A549 (cell line): ENCODE data around the gene NFE2L2.

Source experiments
- CEBPB ChIP-seq, 2 experiments: fragments of >200 bp in 1 of 2; sonication (Bioruptor Twin) in 1 of 2; formaldehyde crosslinking in 1 of 2; IDR thresholded peaks; 2 replicates each; pipeline ENCODE4 v1.6.1; 2012 to 2016
- EP300 ChIP-seq, 2 experiments: fragments of >200 bp; sonication (Bioruptor Twin); formaldehyde crosslinking; IDR thresholded peaks; 2 replicates in 1 of 2; 3 replicates in 1 of 2; pipeline ENCODE4 v1.6.1; 2016 to 2017
- NPAS2 ChIP-seq: fragments of 250-450 bp; sonication (Bioruptor Pico); IDR thresholded peaks from 2 replicates; pipeline ENCODE4 v1.8.0; 2022; ENCODE audit warnings: mild to moderate bottlenecking, moderate library complexity, borderline replicate concordance
- PHF8 ChIP-seq: fragments of 200-600 bp; sonication (generic); IDR thresholded peaks from 2 replicates; pipeline ENCODE4 v1.6.1; 2016; ENCODE audit warnings: low read depth, mild to moderate bottlenecking, antibody characterized with exemption, moderate library complexity, borderline replicate concordance
- POLR2A ChIP-seq: IDR thresholded peaks from 2 replicates; pipeline ENCODE4 v1.6.1; 2012; ENCODE audit warnings: mild to moderate bottlenecking, low read length
- SREBF2 ChIP-seq: fragments of 450-650 bp; IDR thresholded peaks from 2 replicates; pipeline ENCODE4 v1.6.1; 2014; ENCODE audit warnings: mild to moderate bottlenecking, moderate library complexity
- TF ChIP-seq, protein P1 (sequence below): fragments of >200 bp; sonication (Bioruptor Twin); formaldehyde crosslinking; IDR thresholded peaks from 3 replicates; pipeline ENCODE4 v1.5.1; 2016
- TF ChIP-seq, protein P2 (sequence below): fragments of 450-650 bp; IDR thresholded peaks from 2 replicates; pipeline ENCODE4 v1.6.1; 2014; ENCODE audit warnings: antibody characterized with exemption

DNA sequence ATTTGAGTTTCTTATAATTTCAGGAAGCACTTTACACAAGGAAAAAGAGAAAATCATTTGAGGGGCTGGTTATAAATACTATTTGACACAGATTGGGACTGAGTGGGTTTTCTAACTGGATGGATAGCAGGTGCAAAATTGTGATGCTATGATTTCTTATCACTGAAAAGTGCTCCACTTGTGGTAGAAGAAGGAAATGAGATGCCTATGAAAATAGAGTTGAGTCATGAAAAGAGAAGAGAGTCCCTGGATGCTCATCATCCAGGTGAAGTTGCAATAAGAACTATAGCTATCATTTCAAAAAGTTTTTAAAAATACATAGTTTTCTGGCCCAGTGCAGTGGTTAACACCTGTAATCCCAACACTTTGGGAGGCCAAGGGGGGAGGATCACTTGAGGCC, 39.4 kb upstream of the NFE2L2 start:
- TF ChIP-seq EP300 (IDR thresholded peaks at IDR 0.05) (no peak), SREBF2 (no peak), POLR2A (no peak), PHF8 (no peak), NPAS2 (CRISPR knock-in tag) (no peak), CEBPB (IDR thresholded peaks at IDR 0.05) (no peak)
- TF ChIP-seq, protein P1, sequence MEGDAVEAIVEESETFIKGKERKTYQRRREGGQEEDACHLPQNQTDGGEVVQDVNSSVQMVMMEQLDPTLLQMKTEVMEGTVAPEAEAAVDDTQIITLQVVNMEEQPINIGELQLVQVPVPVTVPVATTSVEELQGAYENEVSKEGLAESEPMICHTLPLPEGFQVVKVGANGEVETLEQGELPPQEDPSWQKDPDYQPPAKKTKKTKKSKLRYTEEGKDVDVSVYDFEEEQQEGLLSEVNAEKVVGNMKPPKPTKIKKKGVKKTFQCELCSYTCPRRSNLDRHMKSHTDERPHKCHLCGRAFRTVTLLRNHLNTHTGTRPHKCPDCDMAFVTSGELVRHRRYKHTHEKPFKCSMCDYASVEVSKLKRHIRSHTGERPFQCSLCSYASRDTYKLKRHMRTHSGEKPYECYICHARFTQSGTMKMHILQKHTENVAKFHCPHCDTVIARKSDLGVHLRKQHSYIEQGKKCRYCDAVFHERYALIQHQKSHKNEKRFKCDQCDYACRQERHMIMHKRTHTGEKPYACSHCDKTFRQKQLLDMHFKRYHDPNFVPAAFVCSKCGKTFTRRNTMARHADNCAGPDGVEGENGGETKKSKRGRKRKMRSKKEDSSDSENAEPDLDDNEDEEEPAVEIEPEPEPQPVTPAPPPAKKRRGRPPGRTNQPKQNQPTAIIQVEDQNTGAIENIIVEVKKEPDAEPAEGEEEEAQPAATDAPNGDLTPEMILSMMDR = no peak
- TF ChIP-seq, protein P2, sequence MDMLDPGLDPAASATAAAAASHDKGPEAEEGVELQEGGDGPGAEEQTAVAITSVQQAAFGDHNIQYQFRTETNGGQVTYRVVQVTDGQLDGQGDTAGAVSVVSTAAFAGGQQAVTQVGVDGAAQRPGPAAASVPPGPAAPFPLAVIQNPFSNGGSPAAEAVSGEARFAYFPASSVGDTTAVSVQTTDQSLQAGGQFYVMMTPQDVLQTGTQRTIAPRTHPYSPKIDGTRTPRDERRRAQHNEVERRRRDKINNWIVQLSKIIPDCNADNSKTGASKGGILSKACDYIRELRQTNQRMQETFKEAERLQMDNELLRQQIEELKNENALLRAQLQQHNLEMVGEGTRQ = no peak
